Keratinocyte (primary cell): Measurements from ENCODE around the gene PRELP. TPM values are rescaled to one million over a fixed set of nuclear protein-coding genes. Genes with fewer than 3 reads are reported as not detected.

ENCODE experiments used
- DNase-seq: peaks from one replicate; pipeline ENCODE4 v3.0.0-alpha.2; 2011; ENCODE audit warnings: low read depth, missing footprints, low spot score
- FAIRE-seq: peaks from 2 replicates; lab custom pipeline; 2011; peaks lifted over from hg19 to GRCh38; lab: Jason Lieb, UNC
- H2AFZ ChIP-seq: 2 replicates; pipeline ENCODE4 v1.6.0; 2012; ENCODE audit warnings: low read length, control low read depth, inconsistent platforms; ENCODE audit not compliant: control insufficient read depth
- H3K27ac ChIP-seq: 2 replicates; pipeline ENCODE4 v1.5.1; 2011; ENCODE audit warnings: low read length; ENCODE audit not compliant: control insufficient read depth, insufficient read depth
- H3K27me3 ChIP-seq: 3 replicates; pipeline ENCODE4 v1.6.0; 2011; ENCODE audit warnings: low read length; ENCODE audit not compliant: control insufficient read depth, insufficient read depth; ENCODE audit errors: extremely low read depth
- H3K36me3 ChIP-seq, 2 experiments: 2 replicates in 1 of 2; 3 replicates in 1 of 2; pipeline ENCODE4 v1.5.1; 2011; ENCODE audit warnings: low read length in 2 of 2, mild to moderate bottlenecking in 1 of 2; ENCODE audit not compliant: control insufficient read depth in 2 of 2, insufficient read depth in 2 of 2; ENCODE audit errors: extremely low read depth in 1 of 2
- H3K4me1 ChIP-seq: 3 replicates; pipeline ENCODE4 v1.5.1; 2011; ENCODE audit warnings: low read length; ENCODE audit not compliant: control insufficient read depth, insufficient read depth; ENCODE audit errors: extremely low read depth
- H3K4me2 ChIP-seq: 3 replicates; pipeline ENCODE4 v1.6.0; 2011; ENCODE audit warnings: low read depth, low read length; ENCODE audit not compliant: control insufficient read depth, insufficient read depth; ENCODE audit errors: extremely low read depth
- H3K4me3 ChIP-seq, 3 experiments: fragments of 200-600 bp in 1 of 3; sonication (generic) in 1 of 3; 2 replicates in 2 of 3; 3 replicates in 1 of 3; pipeline ENCODE4 v1.5.1; 2011 to 2016; ENCODE audit warnings: low read length in 3 of 3, mild to moderate bottlenecking in 3 of 3, control low read depth in 2 of 3, inconsistent platforms in 1 of 3, low read depth in 1 of 3, mixed read lengths in 1 of 3, mixed run types in 1 of 3, moderate library complexity in 1 of 3; ENCODE audit not compliant: control insufficient read depth in 2 of 3, insufficient read depth in 2 of 3; ENCODE audit errors: extremely low read depth in 1 of 3
- H3K79me2 ChIP-seq: 2 replicates; pipeline ENCODE4 v1.6.0; 2012; ENCODE audit warnings: low read length; ENCODE audit not compliant: control insufficient read depth, insufficient read depth
- H3K9ac ChIP-seq: 3 replicates; pipeline ENCODE4 v1.6.0; 2011; ENCODE audit warnings: low read length; ENCODE audit not compliant: control insufficient read depth, insufficient read depth; ENCODE audit errors: extremely low read depth
- H3K9me1 ChIP-seq: 3 replicates; pipeline ENCODE4 v1.6.0; 2011; ENCODE audit warnings: low read length; ENCODE audit not compliant: control insufficient read depth, insufficient read depth; ENCODE audit errors: extremely low read depth
- H3K9me3 ChIP-seq: 2 replicates; pipeline ENCODE4 v1.5.1; 2012; ENCODE audit warnings: low read depth, low read length; ENCODE audit not compliant: control insufficient read depth
- H4K20me1 ChIP-seq: 3 replicates; pipeline ENCODE4 v1.6.0; 2011; ENCODE audit warnings: low read length; ENCODE audit not compliant: control insufficient read depth, insufficient read depth; ENCODE audit errors: extremely low read depth
- CTCF ChIP-seq, 3 experiments: IDR thresholded peaks in 1 of 3; conservative IDR thresholded peaks in 1 of 3; optimal IDR thresholded peaks in 1 of 3; 2 replicates in 2 of 3; 3 replicates in 1 of 3; pipeline versions ENCODE3 to v1.5.1; 2011; ENCODE audit warnings: low read length in 3 of 3, mild to moderate bottlenecking in 3 of 3, moderate library complexity in 2 of 3, control low read depth in 1 of 3, inconsistent platforms in 1 of 3; ENCODE audit not compliant: insufficient read depth in 2 of 3; ENCODE audit errors: extremely low read depth in 1 of 3
- EZH2 ChIP-seq: IDR thresholded peaks from one replicate; pipeline ENCODE4 v1.6.1; 2012; ENCODE audit warnings: inconsistent platforms, mild to moderate bottlenecking, low read length, moderate library complexity
- dilution Hi-C: fragments of 300-500 bp; cut with MboI; formaldehyde crosslinking; loops from one replicate; pipeline ENCODE4 v1.7.0; 2020; ENCODE audit warnings: low sequenced_read_pairs; ENCODE audit not compliant: extremely low pct_ligation_motif_present
- polyA plus RNA-seq, 5 experiments: library from polyadenylated mRNA; depleted of rRNA in 3 of 5; stranded (reverse) in 3 of 5; stranded (forward) in 1 of 5; unstranded in 1 of 5; fragments of >200 nt; gene quantifications; 1 replicate in 1 of 5; 2 replicates in 3 of 5; 3 replicates in 1 of 5; pipeline versions ENCODE4 v1.2.1 to v1.2.3, GENCODE V29; 2011 to 2012; ENCODE audit warnings: missing spikeins in 2 of 5, low read depth in 1 of 5, low replicate concordance in 1 of 5

PRELP gene
- polyA plus RNA-seq, 1 donor (not counting 4 experiments of a cell fraction or from before 2014, with no cell fraction given): 0.01 TPM

GRCh38 chr1:203531063-203531462 is 55.5 kb downstream of the PRELP start:
- TF ChIP-seq CTCF (optimal IDR thresholded peaks at IDR 0.05 in 1 of 3, IDR thresholded peaks at IDR 0.05 in 1 of 3, conservative IDR thresholded peaks at IDR 0.05 in 1 of 3; ENCODE audit: extremely low read depth in 1 of 3, insufficient read depth in 2 of 3, low read length in 3 of 3): no peak
- no peak for TF ChIP-seq EZH2
- Histone ChIP-seq H2AFZ (no peak overlapping the region), H3K4me2 (no peak overlapping the region), H4K20me1 (no peaks in the 10 kb centered on the region), H3K9me1 (no peaks in the 10 kb centered on the region), H3K4me1 (peaks cover 36% of the 10 kb centered on the region), H3K36me3 (no peaks in the 10 kb centered on the region), H3K27me3 (no peaks in the 10 kb centered on the region), H3K27ac (no peak overlapping the region), H3K4me3 (no peak overlapping the region), H3K9ac (no peak overlapping the region), H3K9me3 (no peaks in the 10 kb centered on the region), H3K79me2 (no peaks in the 10 kb centered on the region)
- no peak for FAIRE-seq
- no peak for DNase-seq
- dilution Hi-C loops: no loop called here

GRCh38 chr1:203534012-203534411 is 58.4 kb downstream of the PRELP start:
- FAIRE-seq (no peak), DNase-seq (no peak)
- H3K79me2 ChIP-seq: no peaks in the 10 kb centered on the region
- no peaks in the 10 kb centered on the region for H3K9me3 ChIP-seq
- H3K27ac ChIP-seq: peak overlapping the region; percentile 51
- H3K4me2 ChIP-seq: peak overlapping the region; percentile 63
- no peaks in the 10 kb centered on the region for H3K9me1 ChIP-seq
- H3K4me3 ChIP-seq: no peak overlapping the region
- dilution Hi-C loops: no loop called here
- H3K36me3 ChIP-seq: no peaks in the 10 kb centered on the region
- H4K20me1 ChIP-seq: no peaks in the 10 kb centered on the region
- TF ChIP-seq CTCF (optimal IDR thresholded peaks at IDR 0.05 in 1 of 3, IDR thresholded peaks at IDR 0.05 in 1 of 3, conservative IDR thresholded peaks at IDR 0.05 in 1 of 3; ENCODE audit: extremely low read depth in 1 of 3, insufficient read depth in 2 of 3, low read length in 3 of 3) (no peak), EZH2 (no peak)
- H3K9ac ChIP-seq: no peak overlapping the region
- no peak overlapping the region for H2AFZ ChIP-seq
- peaks cover 38% of the 10 kb centered on the region for H3K4me1 ChIP-seq
- no peaks in the 10 kb centered on the region for H3K27me3 ChIP-seq
